Measurements from ENCODE around the gene CCNL1. TPM values are rescaled to one million over a fixed set of nuclear protein-coding genes. Genes with fewer than 3 reads are reported as not detected.
A peak's percentile ranks its signal among the peaks of the same experiment; 100 is the strongest.

CCNL1 gene
- total and polyA plus RNA-seq, 7 experiments from 2014 or later, result 65.4 to 1,170 (median 353) TPM

GRCh38 chr3:157117206-157117605 is 42.7 kb downstream of the CCNL1 start:
- ChIA-PET CTCF (interaction anchor here (1.0 to 1.2 kb wide), 2 partner anchors 11 to 20 kb away, joined by 5 read pairs; no protein-coding TSS in a partner anchor), POLR2A (interaction anchor here (4.3 kb wide), 1 partner anchor 10 kb away, joined by 13 read pairs; no protein-coding TSS in a partner anchor)
- ATAC-seq, result no peak
- no peak overlapping the region for H3K4me3 Mint-ChIP-seq
- Histone ChIP-seq H3K36me3 (ENCODE audit: control insufficient read depth in 2 of 3, insufficient read depth in 3 of 3, low read length in 3 of 3) (no peaks in the 10 kb centered on the region), H3K4me1 (ENCODE audit: control insufficient read depth in 2 of 2, insufficient read depth in 2 of 2, low read length in 2 of 2) (peaks cover 0 to 9% of the 10 kb centered on the region in 2 donors), H3K27ac (ENCODE audit: low read depth, low read length) (no peak overlapping the region), H3K9me3 (ENCODE audit: control insufficient read depth in 2 of 3, low read length in 3 of 3) (no peaks in the 10 kb centered on the region), H3K4me3 (ENCODE audit: low read length) (no peak overlapping the region), H3K27me3 (ENCODE audit: control insufficient read depth in 2 of 2, insufficient read depth in 2 of 2, low read length in 2 of 2) (no peaks in the 10 kb centered on the region)
- intact Hi-C loops (cut with micrococcal nuclease), result no loop called here
- peaks cover 0 to 5% (median 0%) of the 10 kb centered on the region in 5 donors for H3K36me3 Mint-ChIP-seq
- no peak for DNase-seq
- peaks cover 0 to 31% (median 2%) of the 10 kb centered on the region in 7 donors for H3K4me1 Mint-ChIP-seq
- H3K9me3 Mint-ChIP-seq, result peaks cover 0 to 4% (median 0%) of the 10 kb centered on the region in 11 donors
- no peaks in the 10 kb centered on the region for H3K27me3 Mint-ChIP-seq
- no peak overlapping the region for H3K27ac Mint-ChIP-seq

GRCh38 chr3:157116017-157116416 is 43.9 kb downstream of the CCNL1 start:
- no peaks in the 10 kb centered on the region for H3K9me3 ChIP-seq (ENCODE audit: control insufficient read depth in 2 of 3, low read length in 3 of 3)
- intact Hi-C loops (cut with micrococcal nuclease), result no loop called here
- H3K36me3 ChIP-seq (ENCODE audit: control insufficient read depth in 2 of 3, insufficient read depth in 3 of 3, low read length in 3 of 3), result no peaks in the 10 kb centered on the region
- H3K36me3 Mint-ChIP-seq, result peaks cover 0 to 3% (median 0%) of the 10 kb centered on the region in 5 donors
- H3K27ac Mint-ChIP-seq, result peak overlapping the region in 1 of 9 donors; percentile 36
- H3K9me3 Mint-ChIP-seq, result peaks cover 0 to 4% (median 0%) of the 10 kb centered on the region in 11 donors
- ATAC-seq (no peak), DNase-seq (no peak)
- H3K27ac ChIP-seq (ENCODE audit: low read depth, low read length), result no peak overlapping the region
- no peak overlapping the region for H3K4me3 ChIP-seq (ENCODE audit: low read length)
- no peak overlapping the region for H3K4me3 Mint-ChIP-seq
- H3K4me1 ChIP-seq (ENCODE audit: control insufficient read depth in 2 of 2, insufficient read depth in 2 of 2, low read length in 2 of 2), result peaks cover 0 to 9% of the 10 kb centered on the region in 2 donors
- no peaks in the 10 kb centered on the region for H3K27me3 Mint-ChIP-seq
- H3K4me1 Mint-ChIP-seq, result peaks cover 0 to 27% (median 2%) of the 10 kb centered on the region in 7 donors
- POLR2A ChIA-PET, result interaction anchor here (0.6 to 4.3 kb wide), 3 partner anchors 12 to 647 kb away, joined by 3 to 13 read pairs (median 7); no protein-coding TSS in a partner anchor
- CTCF ChIA-PET, result interaction anchor here (0.7 to 1.2 kb wide), 2 partner anchors 21 kb away, joined by 3 to 5 read pairs; no protein-coding TSS in a partner anchor
- H3K27me3 ChIP-seq (ENCODE audit: control insufficient read depth in 2 of 2, insufficient read depth in 2 of 2, low read length in 2 of 2), result no peaks in the 10 kb centered on the region

- Mint-ChIP-seq H3K9me3 (peaks cover 0 to 4% (median 0%) of the 10 kb centered on the region in 11 donors), H3K27me3 (no peaks in the 10 kb centered on the region), H3K4me1 (peaks cover 0 to 27% (median 2%) of the 10 kb centered on the region in 7 donors), H3K36me3 (peaks cover 0 to 3% (median 0%) of the 10 kb centered on the region in 5 donors), H3K27ac (no peak overlapping the region), H3K4me3 (no peak overlapping the region)
- no peaks in the 10 kb centered on the region for H3K36me3 ChIP-seq (ENCODE audit: control insufficient read depth in 2 of 3, insufficient read depth in 3 of 3, low read length in 3 of 3)
- CTCF ChIA-PET, result interaction anchor here (0.7 to 1.2 kb wide), 2 partner anchors 22 kb away, joined by 3 to 4 read pairs; no protein-coding TSS in a partner anchor
- H3K9me3 ChIP-seq (ENCODE audit: control insufficient read depth in 2 of 3, low read length in 3 of 3), result no peaks in the 10 kb centered on the region
- no peak overlapping the region for H3K27ac ChIP-seq (ENCODE audit: low read depth, low read length)
- DNase-seq (no peak), ATAC-seq (no peak)
- POLR2A ChIA-PET, result interaction anchor here (0.6 to 4.3 kb wide), 5 partner anchors 12 to 646 kb away, joined by 3 to 13 read pairs (median 5); no protein-coding TSS in a partner anchor
- no peak overlapping the region for H3K4me3 ChIP-seq (ENCODE audit: low read length)
- intact Hi-C loops (cut with micrococcal nuclease), result no loop called here
- H3K27me3 ChIP-seq (ENCODE audit: control insufficient read depth in 2 of 2, insufficient read depth in 2 of 2, low read length in 2 of 2), result no peaks in the 10 kb centered on the region
- H3K4me1 ChIP-seq (ENCODE audit: control insufficient read depth in 2 of 2, insufficient read depth in 2 of 2, low read length in 2 of 2), result peaks cover 0 to 9% of the 10 kb centered on the region in 2 donors
These were observed 44.6 kb downstream of the CCNL1 start for GRCh38 chr3:157115069-157116006.

GRCh38 chr3:157113832-157114505 is 46.0 kb downstream of the CCNL1 start:
- no peaks in the 10 kb centered on the region for H3K27me3 Mint-ChIP-seq
- Histone ChIP-seq H3K36me3 (ENCODE audit: control insufficient read depth in 2 of 3, insufficient read depth in 3 of 3, low read length in 3 of 3) (no peaks in the 10 kb centered on the region), H3K4me1 (ENCODE audit: control insufficient read depth in 2 of 2, insufficient read depth in 2 of 2, low read length in 2 of 2) (no peaks in the 10 kb centered on the region), H3K9me3 (ENCODE audit: control insufficient read depth in 2 of 3, low read length in 3 of 3) (no peaks in the 10 kb centered on the region), H3K4me3 (ENCODE audit: low read length) (no peak overlapping the region), H3K27ac (ENCODE audit: low read depth, low read length) (no peak overlapping the region), H3K27me3 (ENCODE audit: control insufficient read depth in 2 of 2, insufficient read depth in 2 of 2, low read length in 2 of 2) (no peaks in the 10 kb centered on the region)
- CTCF ChIA-PET, result interaction anchor here (1.0 to 1.2 kb wide), 2 partner anchors 14 to 23 kb away, joined by 3 to 4 read pairs; no protein-coding TSS in a partner anchor
- ATAC-seq (peak; percentile 66), DNase-seq (peak in 3 of 9 donors; percentile 19 to 27 (median 26))
- H3K27ac Mint-ChIP-seq, result peak overlapping the region in 1 of 9 donors; percentile 26
- no peak overlapping the region for H3K4me3 Mint-ChIP-seq
- POLR2A ChIA-PET, result interaction anchor here (0.6 to 2.6 kb wide), 4 partner anchors 8 to 61 kb away, joined by 3 to 6 read pairs (median 5); no protein-coding TSS in a partner anchor
- intact Hi-C loops (cut with micrococcal nuclease), result loop anchor here in 1 of 2 donors (1.0 kb wide), 1 partner anchor 16 kb away; no protein-coding TSS in a partner anchor
- peaks cover 0 to 17% (median 0%) of the 10 kb centered on the region in 7 donors for H3K4me1 Mint-ChIP-seq
- no peaks in the 10 kb centered on the region for H3K9me3 Mint-ChIP-seq
- no peaks in the 10 kb centered on the region for H3K36me3 Mint-ChIP-seq

- intact Hi-C loops (cut with micrococcal nuclease), result no loop called here
- ChIA-PET POLR2A (interaction anchor here (2.6 kb wide), 1 partner anchor 9 kb away, joined by 6 read pairs; no protein-coding TSS in a partner anchor), CTCF (interaction anchor here (1.0 to 1.4 kb wide), 2 partner anchors 19 to 20 kb away, joined by 3 to 4 read pairs; no protein-coding TSS in a partner anchor)
- Histone ChIP-seq H3K4me1 (ENCODE audit: control insufficient read depth in 2 of 2, insufficient read depth in 2 of 2, low read length in 2 of 2) (no peaks in the 10 kb centered on the region), H3K36me3 (ENCODE audit: control insufficient read depth in 2 of 3, insufficient read depth in 3 of 3, low read length in 3 of 3) (no peaks in the 10 kb centered on the region), H3K9me3 (ENCODE audit: control insufficient read depth in 2 of 3, low read length in 3 of 3) (no peaks in the 10 kb centered on the region), H3K27ac (ENCODE audit: low read depth, low read length) (no peak overlapping the region), H3K27me3 (ENCODE audit: control insufficient read depth in 2 of 2, insufficient read depth in 2 of 2, low read length in 2 of 2) (no peaks in the 10 kb centered on the region), H3K4me3 (ENCODE audit: low read length) (no peak overlapping the region)
- H3K4me3 Mint-ChIP-seq, result no peak overlapping the region
- DNase-seq, result no peak
- H3K9me3 Mint-ChIP-seq, result no peaks in the 10 kb centered on the region
- H3K36me3 Mint-ChIP-seq, result no peaks in the 10 kb centered on the region
- ATAC-seq, result no peak
- H3K4me1 Mint-ChIP-seq, result peaks cover 0 to 17% (median 0%) of the 10 kb centered on the region in 7 donors
- no peaks in the 10 kb centered on the region for H3K27me3 Mint-ChIP-seq
- no peak overlapping the region for H3K27ac Mint-ChIP-seq
These were observed 47.4 kb downstream of the CCNL1 start for GRCh38 chr3:157112536-157112935.

- peaks cover 0 to 19% (median 0%) of the 10 kb centered on the region in 7 donors for H3K4me1 Mint-ChIP-seq
- H3K9me3 Mint-ChIP-seq, result no peaks in the 10 kb centered on the region
- intact Hi-C loops (cut with micrococcal nuclease), result no loop called here
- POLR2A ChIA-PET, result interaction anchor here (2.6 kb wide), 1 partner anchor 10 kb away, joined by 6 read pairs; no protein-coding TSS in a partner anchor
- DNase-seq, result no peak
- CTCF ChIA-PET, result interaction anchor here (1.4 kb wide), 1 partner anchor 20 kb away, joined by 4 read pairs; no protein-coding TSS in a partner anchor
- H3K4me3 Mint-ChIP-seq, result no peak overlapping the region
- no peaks in the 10 kb centered on the region for H3K36me3 Mint-ChIP-seq
- Histone ChIP-seq H3K4me1 (ENCODE audit: control insufficient read depth in 2 of 2, insufficient read depth in 2 of 2, low read length in 2 of 2) (no peaks in the 10 kb centered on the region), H3K27ac (ENCODE audit: low read depth, low read length) (no peak overlapping the region), H3K4me3 (ENCODE audit: low read length) (no peak overlapping the region), H3K36me3 (ENCODE audit: control insufficient read depth in 2 of 3, insufficient read depth in 3 of 3, low read length in 3 of 3) (no peaks in the 10 kb centered on the region), H3K27me3 (ENCODE audit: control insufficient read depth in 2 of 2, insufficient read depth in 2 of 2, low read length in 2 of 2) (no peaks in the 10 kb centered on the region), H3K9me3 (ENCODE audit: control insufficient read depth in 2 of 3, low read length in 3 of 3) (no peaks in the 10 kb centered on the region)
- ATAC-seq, result no peak
- no peaks in the 10 kb centered on the region for H3K27me3 Mint-ChIP-seq
- no peak overlapping the region for H3K27ac Mint-ChIP-seq
These were observed 48.4 kb downstream of the CCNL1 start for GRCh38 chr3:157111518-157111917.
